Measurements from ENCODE around the gene LCE2D. TPM values are rescaled to one million over a fixed set of nuclear protein-coding genes. Genes with fewer than 3 reads are reported as not detected.
A peak's percentile ranks its signal among the peaks of the same experiment; 100 is the strongest.

The LCE2D gene
- total RNA-seq = not detected in 2 replicates

GRCh38 chr1:152663098-152663497 is at the start of gene LCE2D:
TSS of gene LCE2D (plus strand) at chr1:152663380. CDS start at chr1:152664106, 726 bp downstream.
- Histone ChIP-seq H3K27me3 (ENCODE audit: control insufficient read depth, insufficient read depth, low read length) (peaks cover 3% of the 10 kb centered on the region), H3K4me3 (ENCODE audit: low read depth, low read length) (no peak within 1 kb of the TSS), H3K36me3 (ENCODE audit: control insufficient read depth, insufficient read depth, low read length) (no peaks in the 10 kb centered on the region)
- TF ChIP-seq CTCF (IDR thresholded peaks at IDR 0.05; ENCODE audit: insufficient read depth, low read length, severe bottlenecking) = no peak
- FAIRE-seq (no peak), DNase-seq (ENCODE audit: low read depth) (no peak)

GRCh38 chr1:152613511-152613910 is 49.7 kb upstream of the LCE2D start, which contains the start of gene LCE3B:
TSS of gene LCE3B (plus strand) at chr1:152613811. CDS start at chr1:152613811, 0 bp downstream.
- no peak for FAIRE-seq

GRCh38 chr1:152621993-152622392 is 41.2 kb upstream of the LCE2D start:
- Histone ChIP-seq H3K27me3 (ENCODE audit: control insufficient read depth, insufficient read depth, low read length) (peaks cover 6% of the 10 kb centered on the region), H3K36me3 (ENCODE audit: control insufficient read depth, insufficient read depth, low read length) (no peaks in the 10 kb centered on the region), H3K4me3 (ENCODE audit: low read depth, low read length) (no peak overlapping the region)
- no peak for TF ChIP-seq CTCF (IDR thresholded peaks at IDR 0.05; ENCODE audit: insufficient read depth, low read length, severe bottlenecking)
- no peak for DNase-seq (ENCODE audit: low read depth)
- FAIRE-seq = no peak

More at GRCh38 chr1:152613511-152613910, 49.7 kb upstream of the LCE2D start, which contains the start of gene LCE3B:
- no peak for DNase-seq (ENCODE audit: low read depth)
- TF ChIP-seq CTCF (IDR thresholded peaks at IDR 0.05; ENCODE audit: insufficient read depth, low read length, severe bottlenecking) = no peak
- Histone ChIP-seq H3K36me3 (ENCODE audit: control insufficient read depth, insufficient read depth, low read length) (no peaks in the 10 kb centered on the region), H3K27me3 (ENCODE audit: control insufficient read depth, insufficient read depth, low read length) (no peaks in the 10 kb centered on the region), H3K4me3 (ENCODE audit: low read depth, low read length) (no peak within 1 kb of the TSS)

- FAIRE-seq (no peak), DNase-seq (ENCODE audit: low read depth) (no peak)
- peaks cover 6% of the 10 kb centered on the region for H3K27me3 ChIP-seq (ENCODE audit: control insufficient read depth, insufficient read depth, low read length)
- H3K36me3 ChIP-seq (ENCODE audit: control insufficient read depth, insufficient read depth, low read length) = no peaks in the 10 kb centered on the region
- TF ChIP-seq CTCF (IDR thresholded peaks at IDR 0.05; ENCODE audit: insufficient read depth, low read length, severe bottlenecking) = no peak
- H3K4me3 ChIP-seq (ENCODE audit: low read depth, low read length) = no peak within 1 kb of the TSS
Observed at GRCh38 chr1:152622803-152623202, 40.4 kb upstream of the LCE2D start, which contains the start of gene LCE3A. TSS of gene LCE3A (minus strand) at chr1:152623103. CDS start at chr1:152623103, 0 bp downstream.

- peak; percentile 38 for TF ChIP-seq CTCF (IDR thresholded peaks at IDR 0.05; ENCODE audit: insufficient read depth, low read length, severe bottlenecking)
- no peak overlapping the region for H3K4me3 ChIP-seq (ENCODE audit: low read depth, low read length)
- DNase-seq (ENCODE audit: low read depth) (no peak), FAIRE-seq (no peak)
- peaks cover 7% of the 10 kb centered on the region for H3K27me3 ChIP-seq (ENCODE audit: control insufficient read depth, insufficient read depth, low read length)
- H3K36me3 ChIP-seq (ENCODE audit: control insufficient read depth, insufficient read depth, low read length) = no peaks in the 10 kb centered on the region
Observed at GRCh38 chr1:152623203-152623844, 39.9 kb upstream of the LCE2D start.
